ENCODE measurements around the gene ING5.

ING5 gene

GRCh38 chr2:241689306-241689705 lies 12.5 kb upstream of the ING5 start:
- no peak for TF ChIP-seq CTCF (IDR thresholded peaks at IDR 0.05; ENCODE audit: low read depth, low read length)
- no peak for TF ChIP-seq EZH2phosphoT487 (IDR thresholded peaks at IDR 0.05; ENCODE audit: low read depth)
- H3K9me3 ChIP-seq (ENCODE audit: insufficient read depth, low read length) = no peaks in the 10 kb centered on the region
- no peak overlapping the region for H3K27ac ChIP-seq (ENCODE audit: low read length)
- H2AFZ ChIP-seq (ENCODE audit: low read depth, low read length) = no peak overlapping the region
- H3K4me3 ChIP-seq (ENCODE audit: low read length) = no peak overlapping the region
- peaks cover 14% of the 10 kb centered on the region for H3K4me1 ChIP-seq (ENCODE audit: low read length)
- no peak overlapping the region for H3K4me2 ChIP-seq (ENCODE audit: low read length)
- no peaks in the 10 kb centered on the region for H4K20me1 ChIP-seq (ENCODE audit: insufficient read depth, low read length)
- H3K36me3 ChIP-seq (replicated peaks; ENCODE audit: low read depth, low read length) = peaks cover 16% of the 10 kb centered on the region
- H3K27me3 ChIP-seq (ENCODE audit: low read depth, low read length) = no peaks in the 10 kb centered on the region
- peaks cover 45% of the 10 kb centered on the region for H3K79me2 ChIP-seq (ENCODE audit: low read length)
- no peak overlapping the region for H3K9ac ChIP-seq (ENCODE audit: low read length)

- peaks cover 12% of the 10 kb centered on the region for H3K36me3 ChIP-seq (replicated peaks; ENCODE audit: low read depth, low read length)
- no peaks in the 10 kb centered on the region for H3K27me3 ChIP-seq (ENCODE audit: low read depth, low read length)
- H3K27ac ChIP-seq (ENCODE audit: low read length) = no peak overlapping the region
- H3K9me3 ChIP-seq (ENCODE audit: insufficient read depth, low read length) = no peaks in the 10 kb centered on the region
- no peaks in the 10 kb centered on the region for H4K20me1 ChIP-seq (ENCODE audit: insufficient read depth, low read length)
- H3K4me2 ChIP-seq (ENCODE audit: low read length) = no peak overlapping the region
- no peak overlapping the region for H3K9ac ChIP-seq (ENCODE audit: low read length)
- H3K4me3 ChIP-seq (ENCODE audit: low read length) = no peak overlapping the region
- H3K79me2 ChIP-seq (ENCODE audit: low read length) = peaks cover 37% of the 10 kb centered on the region
- no peak for TF ChIP-seq CTCF (IDR thresholded peaks at IDR 0.05; ENCODE audit: low read depth, low read length)
- TF ChIP-seq EZH2phosphoT487 (IDR thresholded peaks at IDR 0.05; ENCODE audit: low read depth) = no peak
- no peak overlapping the region for H2AFZ ChIP-seq (ENCODE audit: low read depth, low read length)
- peaks cover 14% of the 10 kb centered on the region for H3K4me1 ChIP-seq (ENCODE audit: low read length)
Observed at GRCh38 chr2:241690202-241690717, 11.6 kb upstream of the ING5 start.

- H3K27ac ChIP-seq (ENCODE audit: low read length) = no peak overlapping the region
- no peaks in the 10 kb centered on the region for H3K27me3 ChIP-seq (ENCODE audit: low read depth, low read length)
- peaks cover 18% of the 10 kb centered on the region for H3K79me2 ChIP-seq (ENCODE audit: low read length)
- no peak overlapping the region for H3K4me3 ChIP-seq (ENCODE audit: low read length)
- H4K20me1 ChIP-seq (ENCODE audit: insufficient read depth, low read length) = no peaks in the 10 kb centered on the region
- H3K36me3 ChIP-seq (replicated peaks; ENCODE audit: low read depth, low read length) = peaks cover 12% of the 10 kb centered on the region
- H3K4me1 ChIP-seq (ENCODE audit: low read length) = peaks cover 8% of the 10 kb centered on the region
- H3K9ac ChIP-seq (ENCODE audit: low read length) = no peak overlapping the region
- TF ChIP-seq EZH2phosphoT487 (IDR thresholded peaks at IDR 0.05; ENCODE audit: low read depth) = no peak
- TF ChIP-seq CTCF (IDR thresholded peaks at IDR 0.05; ENCODE audit: low read depth, low read length) = no peak
- H2AFZ ChIP-seq (ENCODE audit: low read depth, low read length) = no peak overlapping the region
- no peaks in the 10 kb centered on the region for H3K9me3 ChIP-seq (ENCODE audit: insufficient read depth, low read length)
- no peak overlapping the region for H3K4me2 ChIP-seq (ENCODE audit: low read length)
Observed at GRCh38 chr2:241692448-241692847, 9.4 kb upstream of the ING5 start.

GRCh38 chr2:241695651-241696050 lies 6.2 kb upstream of the ING5 start:
- Histone ChIP-seq H3K79me2 (ENCODE audit: low read length) (peaks cover 4% of the 10 kb centered on the region; the same call in 1 of the 2 replicates), H3K4me3 (ENCODE audit: low read length) (no peak overlapping the region), H4K20me1 (ENCODE audit: insufficient read depth, low read length) (no peaks in the 10 kb centered on the region), H3K27me3 (ENCODE audit: low read depth, low read length) (no peaks in the 10 kb centered on the region), H3K9me3 (ENCODE audit: insufficient read depth, low read length) (no peaks in the 10 kb centered on the region), H3K9ac (ENCODE audit: low read length) (no peak overlapping the region), H2AFZ (ENCODE audit: low read depth, low read length) (no peak overlapping the region), H3K4me1 (ENCODE audit: low read length) (peaks cover 13% of the 10 kb centered on the region), H3K36me3 (replicated peaks; ENCODE audit: low read depth, low read length) (no peaks in the 10 kb centered on the region), H3K27ac (ENCODE audit: low read length) (no peak overlapping the region), H3K4me2 (ENCODE audit: low read length) (no peak overlapping the region)
- TF ChIP-seq CTCF (IDR thresholded peaks at IDR 0.05; ENCODE audit: low read depth, low read length) = no peak
- no peak for TF ChIP-seq EZH2phosphoT487 (IDR thresholded peaks at IDR 0.05; ENCODE audit: low read depth)

Measured in OCI-LY3 (cell line).